Erythroblast (primary cell): ENCODE measurements around the gene FSTL4.

ENCODE experiments used
- DNase-seq, 2 experiments: peaks; one replicate each; lab custom pipeline; 2025; lab: John Stamatoyannopoulos, UW
- GATA1 ChIP-seq: IDR thresholded peaks from 2 replicates; pipeline ENCODE4 v1.6.1; 2011; ENCODE audit warnings: low read depth, mild to moderate bottlenecking, control low read depth, low read length, moderate library complexity
- POLR2A ChIP-seq: IDR thresholded peaks from 2 replicates; pipeline ENCODE4 v1.6.1; 2011; ENCODE audit warnings: mild to moderate bottlenecking, low read length

The FSTL4 gene

GRCh38 chr5:133428072-133428660, 184.2 kb downstream of the FSTL4 start:
- DNase-seq, result no peak
- TF ChIP-seq POLR2A (no peak), GATA1 (no peak)

DNA sequence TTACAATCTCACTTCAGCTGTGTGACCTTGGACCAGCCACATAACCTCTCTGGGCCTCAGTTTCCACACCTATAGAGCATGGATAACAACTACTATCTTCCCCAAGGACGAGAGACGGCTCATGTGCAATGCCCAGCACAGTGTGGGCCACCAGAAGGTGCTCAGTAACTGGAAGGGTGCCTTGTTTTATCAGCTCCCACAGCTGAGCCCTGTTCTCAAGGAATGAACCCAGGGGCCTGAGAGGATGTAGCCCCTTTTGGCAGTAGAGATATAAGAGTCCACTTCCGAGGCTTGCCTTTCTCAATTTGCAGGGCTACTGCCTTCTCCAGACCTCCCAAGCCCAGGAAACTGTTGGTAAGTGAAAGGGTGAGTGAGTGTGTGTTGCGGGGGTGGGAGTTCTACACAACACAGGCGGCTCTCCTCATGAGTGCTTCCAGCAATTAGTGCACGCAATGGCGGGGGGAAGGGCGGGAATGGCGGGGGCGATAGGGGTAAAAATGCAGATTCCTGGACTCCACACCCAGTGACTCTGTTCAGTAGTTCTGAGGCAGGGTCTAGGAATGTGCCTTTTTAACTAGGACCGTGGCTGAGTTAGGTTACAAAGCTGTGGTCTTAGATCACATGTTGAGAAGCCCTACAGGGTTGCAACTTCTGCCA, 185.1 kb downstream of the FSTL4 start:
- no peak for DNase-seq
- TF ChIP-seq POLR2A (no peak), GATA1 (no peak)

DNA sequence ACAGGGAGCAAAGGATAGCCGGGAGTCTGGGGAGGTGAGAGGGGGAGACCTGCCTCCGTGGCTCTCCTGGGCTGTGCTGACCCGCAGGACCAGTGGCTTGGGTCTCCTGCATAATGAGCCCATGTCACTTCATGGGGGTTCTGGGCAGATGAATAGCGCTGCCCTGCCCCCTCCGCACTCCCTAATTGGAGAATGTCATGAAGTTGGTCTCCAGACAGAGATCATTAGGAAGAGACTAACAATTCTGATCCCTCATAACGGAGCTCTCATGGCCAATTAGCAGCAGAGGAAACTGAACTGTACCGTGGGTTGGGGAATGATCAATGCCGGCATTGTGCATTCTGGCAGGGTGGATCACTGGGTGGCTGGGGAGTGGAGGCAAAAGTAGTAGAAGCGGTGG, 186.1 kb downstream of the FSTL4 start:
- no peak for TF ChIP-seq POLR2A
- no peak for TF ChIP-seq GATA1

DNA sequence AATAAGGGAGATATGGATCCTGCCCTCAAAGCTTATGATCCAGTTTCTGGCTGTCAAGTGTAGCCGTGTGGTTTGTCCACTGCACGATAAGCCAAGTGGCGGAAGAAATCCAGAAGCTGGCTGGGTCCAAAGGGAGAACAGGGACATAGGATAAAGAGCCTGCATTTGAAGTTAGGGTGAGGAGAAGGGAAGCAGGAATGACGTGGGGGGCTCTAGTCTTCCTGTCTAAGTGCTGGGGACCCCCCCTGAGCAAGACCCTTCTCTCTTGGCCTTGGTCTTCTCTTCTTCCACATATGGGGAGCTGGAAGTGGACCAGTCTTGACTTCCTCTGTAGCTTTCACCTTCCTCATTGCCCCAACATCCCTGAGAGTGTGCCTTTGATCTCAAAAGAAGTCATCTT, 186.6 kb downstream of the FSTL4 start:
- DNase-seq, result no peak
- TF ChIP-seq POLR2A, result no peak
- no peak for TF ChIP-seq GATA1

More for the DNA sequence above, 186.1 kb downstream of the FSTL4 start:
- no peak for DNase-seq

DNA sequence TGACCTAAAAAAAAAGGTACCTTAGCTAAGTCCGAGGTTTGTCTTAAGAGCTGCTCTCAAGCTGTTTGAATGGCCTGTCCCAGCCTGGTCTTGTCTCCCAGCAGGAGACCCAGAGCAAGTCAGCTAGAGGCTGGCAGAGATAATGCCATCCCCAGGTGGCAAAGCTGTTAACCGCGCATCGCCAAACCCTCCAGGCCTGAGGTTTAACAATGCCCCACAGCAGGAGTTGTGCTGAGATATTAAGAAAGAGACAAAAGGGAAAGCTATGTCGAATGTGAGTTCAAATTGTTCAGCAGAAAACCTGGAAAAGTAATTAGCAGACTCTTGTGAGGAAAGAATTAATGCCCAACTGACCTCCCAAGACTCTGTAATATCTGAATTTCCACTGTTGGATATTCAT, 187.1 kb downstream of the FSTL4 start:
- TF ChIP-seq GATA1 (no peak), POLR2A (no peak)
- DNase-seq, result no peak

- peak; percentile 49 to 70 for DNase-seq
- TF ChIP-seq GATA1 (no peak), POLR2A (no peak)
These were observed 188.6 kb downstream of the FSTL4 start for GRCh38 chr5:133423618-133424282.

GRCh38 chr5:133423011-133423617, 189.2 kb downstream of the FSTL4 start:
- no peak for TF ChIP-seq POLR2A
- no peak for TF ChIP-seq GATA1
- DNase-seq, result no peak

- DNase-seq, result no peak
- TF ChIP-seq POLR2A (no peak), GATA1 (no peak)
These were observed 190.5 kb downstream of the FSTL4 start for GRCh38 chr5:133421806-133422205.

DNA sequence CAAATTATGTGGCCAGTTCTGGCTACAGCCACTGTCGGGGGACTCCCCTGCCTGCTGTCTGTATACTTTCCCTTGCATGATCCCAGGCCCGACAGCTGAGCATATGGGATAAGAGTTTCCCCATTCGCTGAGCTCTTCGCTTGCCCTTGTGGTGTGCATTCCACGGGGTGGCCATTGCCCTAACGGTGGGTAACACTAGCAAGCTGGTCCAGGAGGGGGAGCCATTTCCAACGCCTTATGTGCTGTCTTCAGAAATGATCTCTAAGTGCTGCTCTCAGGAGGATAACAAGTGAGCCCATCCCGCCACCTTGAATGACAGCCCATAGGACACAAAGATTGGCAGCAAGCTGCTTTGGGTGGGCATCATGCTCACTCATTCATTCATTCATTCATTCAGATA, 190.9 kb downstream of the FSTL4 start:
- peak; percentile 11 to 16 for DNase-seq
- TF ChIP-seq POLR2A (no peak), GATA1 (no peak)

GRCh38 chr5:133420440-133421301, 191.7 kb downstream of the FSTL4 start:
- no peak for DNase-seq
- TF ChIP-seq GATA1 (no peak), POLR2A (no peak)

- DNase-seq, result no peak
- TF ChIP-seq POLR2A (no peak), GATA1 (no peak)
These were observed 196.4 kb downstream of the FSTL4 start for GRCh38 chr5:133415906-133416305.

DNA sequence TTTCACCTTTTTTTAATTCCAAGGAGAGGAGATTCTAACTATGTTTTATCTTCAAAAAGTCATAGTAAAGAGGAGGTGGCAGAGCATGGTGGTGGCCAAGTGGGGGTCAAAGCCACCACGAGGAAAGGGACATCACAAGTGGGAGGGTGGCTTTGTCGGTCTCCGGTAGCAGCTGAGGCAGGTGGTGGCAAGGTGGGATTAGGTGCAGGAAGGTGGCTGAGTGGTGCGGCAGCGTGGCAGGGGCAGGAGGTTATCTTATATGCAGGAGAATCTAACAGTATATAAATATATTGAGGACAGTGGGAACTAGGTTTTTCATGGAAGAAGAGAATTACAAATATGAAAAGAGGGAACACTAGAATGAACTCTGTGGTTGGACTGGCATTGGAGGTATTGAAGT, 196.8 kb downstream of the FSTL4 start:
- TF ChIP-seq POLR2A, result no peak
- TF ChIP-seq GATA1, result no peak

GRCh38 chr5:133412661-133413060, 199.7 kb downstream of the FSTL4 start:
- TF ChIP-seq POLR2A (no peak), GATA1 (no peak)
- no peak for DNase-seq

More for the DNA sequence above, 196.8 kb downstream of the FSTL4 start:
- no peak for DNase-seq

DNA sequence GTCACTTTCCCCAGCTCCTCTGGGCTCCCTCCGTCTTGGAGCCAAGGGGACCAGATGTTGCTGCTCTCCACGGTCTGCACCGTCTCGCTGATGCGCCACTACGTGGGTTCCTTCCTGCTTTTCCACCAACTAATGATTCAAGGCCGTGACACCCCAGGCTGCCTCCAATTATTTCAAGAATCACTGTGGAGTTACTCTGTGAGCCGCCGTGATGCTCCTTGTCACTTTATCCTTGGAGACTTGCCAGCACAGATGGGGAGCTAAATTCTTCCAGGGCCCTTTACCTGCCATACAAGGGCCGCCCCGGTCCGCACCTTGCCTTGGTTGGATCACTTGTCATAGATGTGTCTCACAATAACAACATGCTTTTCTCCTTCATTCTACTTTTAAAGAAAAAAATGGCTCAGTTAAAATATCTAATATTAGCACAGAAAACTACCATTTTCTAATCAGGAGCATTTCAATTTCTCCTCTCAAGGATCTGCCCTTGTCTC, 202.0 kb downstream of the FSTL4 start:
- no peak for DNase-seq
- no peak for TF ChIP-seq POLR2A
- no peak for TF ChIP-seq GATA1

DNA sequence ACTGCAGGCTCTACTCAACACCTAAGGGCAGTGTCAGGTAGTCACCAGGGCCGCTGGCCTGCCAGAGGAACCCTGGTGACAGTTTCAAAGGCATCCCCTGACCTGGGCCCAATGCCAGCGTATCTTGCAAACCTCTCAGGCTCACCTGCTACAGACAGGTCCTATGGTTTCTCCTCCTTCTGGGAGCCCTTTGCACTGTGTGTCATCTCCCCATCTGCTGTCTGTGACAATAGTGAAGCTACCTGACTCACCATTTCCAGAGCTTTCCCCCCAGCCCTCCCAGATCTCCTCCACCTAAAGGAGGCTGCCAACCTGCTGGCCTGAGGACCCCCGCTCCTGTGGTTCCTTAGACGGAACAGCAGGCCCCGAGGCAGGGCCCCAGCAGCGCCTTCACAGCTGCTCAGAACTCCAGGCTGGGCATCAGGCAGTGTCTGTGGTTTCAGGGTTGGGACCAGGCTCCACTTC, 203.1 kb downstream of the FSTL4 start:
- no peak for DNase-seq
- TF ChIP-seq GATA1 (no peak), POLR2A (no peak)
